Prostate gland (tissue), 2 donors: ENCODE results near the gene NKX1-2.

Experiments
- POLR2A ChIP-seq: fragments of 450-650 bp; IDR thresholded peaks from one replicate; pipeline ENCODE4 v1.6.1; 2016; ENCODE audit warnings: antibody characterized with exemption, mild to moderate bottlenecking
- TF ChIP-seq, protein P1 (sequence below), 4 experiments: fragments of 200-600 bp in 2 of 4; fragments of 450-650 bp in 2 of 4; sonication (generic) in 2 of 4; IDR thresholded peaks; 1 replicate in 3 of 4; 2 replicates in 1 of 4; pipeline ENCODE4 v1.5.1; 2016 to 2019; ENCODE audit warnings: antibody characterized with exemption in 4 of 4, mild to moderate bottlenecking in 2 of 4, moderate library complexity in 2 of 4

GRCh38 chr10:124455441-124455840, 5.6 kb upstream of the NKX1-2 start:
- no peak for TF ChIP-seq POLR2A
- TF ChIP-seq, protein P1, sequence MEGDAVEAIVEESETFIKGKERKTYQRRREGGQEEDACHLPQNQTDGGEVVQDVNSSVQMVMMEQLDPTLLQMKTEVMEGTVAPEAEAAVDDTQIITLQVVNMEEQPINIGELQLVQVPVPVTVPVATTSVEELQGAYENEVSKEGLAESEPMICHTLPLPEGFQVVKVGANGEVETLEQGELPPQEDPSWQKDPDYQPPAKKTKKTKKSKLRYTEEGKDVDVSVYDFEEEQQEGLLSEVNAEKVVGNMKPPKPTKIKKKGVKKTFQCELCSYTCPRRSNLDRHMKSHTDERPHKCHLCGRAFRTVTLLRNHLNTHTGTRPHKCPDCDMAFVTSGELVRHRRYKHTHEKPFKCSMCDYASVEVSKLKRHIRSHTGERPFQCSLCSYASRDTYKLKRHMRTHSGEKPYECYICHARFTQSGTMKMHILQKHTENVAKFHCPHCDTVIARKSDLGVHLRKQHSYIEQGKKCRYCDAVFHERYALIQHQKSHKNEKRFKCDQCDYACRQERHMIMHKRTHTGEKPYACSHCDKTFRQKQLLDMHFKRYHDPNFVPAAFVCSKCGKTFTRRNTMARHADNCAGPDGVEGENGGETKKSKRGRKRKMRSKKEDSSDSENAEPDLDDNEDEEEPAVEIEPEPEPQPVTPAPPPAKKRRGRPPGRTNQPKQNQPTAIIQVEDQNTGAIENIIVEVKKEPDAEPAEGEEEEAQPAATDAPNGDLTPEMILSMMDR (IDR thresholded peaks at IDR 0.05) = no peak
